MCF 10A (cell line): ENCODE measurements around the gene ASTN2. TPM values are rescaled to one million over a fixed set of nuclear protein-coding genes. Genes with fewer than 3 reads are reported as not detected.
A peak's percentile ranks its signal among the peaks of the same experiment; 100 is the strongest.

ENCODE experiments used
- BruUV-seq: library from RNA; stranded (reverse); fragments of 400-500 nt; replicated peaks from 2 replicates; lab custom pipeline; 2021; lab: Mats Ljungman, UMichigan
- CTCF ChIA-PET: fragments of 300-600 bp; sonication (Branson Sonifier 250); formaldehyde crosslinking; extraction: SDS; loops from one replicate; lab custom pipeline; 2021; ENCODE audit warnings: antibody characterized with exemption, inconsistent platforms; lab: Yijun Ruan, JAX
- POLR2A ChIA-PET: fragments of 300-600, 350-650 bp; sonication (Branson Sonifier 250); formaldehyde crosslinking; extraction: SDS; loops from one replicate; lab custom pipeline; 2020; ENCODE audit warnings: antibody characterized with exemption, inconsistent platforms; lab: Yijun Ruan, JAX
- DNase-seq: peaks from one replicate; pipeline ENCODE4 v3.0.0-alpha.2; 2018; ENCODE audit not compliant: unreplicated experiment
- H3K27ac Mint-ChIP-seq: one replicate; pipeline ENCODE4 v1.8.0; 2022; ENCODE audit warnings: mild to moderate bottlenecking, low read depth, mixed read lengths; ENCODE audit not compliant: unreplicated experiment
- H3K27me3 Mint-ChIP-seq: one replicate; pipeline ENCODE4 v1.8.0; 2022; ENCODE audit warnings: mixed read lengths; ENCODE audit not compliant: insufficient read depth, unreplicated experiment
- H3K36me3 Mint-ChIP-seq: one replicate; pipeline ENCODE4 v1.8.0; 2022; ENCODE audit warnings: mild to moderate bottlenecking, moderate library complexity, mixed read lengths; ENCODE audit not compliant: insufficient read depth, unreplicated experiment
- H3K4me1 Mint-ChIP-seq: one replicate; pipeline ENCODE4 v1.8.0; 2022; ENCODE audit warnings: mixed read lengths; ENCODE audit not compliant: insufficient read depth, unreplicated experiment
- H3K4me3 Mint-ChIP-seq: one replicate; pipeline ENCODE4 v1.8.0; 2022; ENCODE audit warnings: mild to moderate bottlenecking, moderate library complexity, mixed read lengths; ENCODE audit not compliant: unreplicated experiment
- H3K9me3 Mint-ChIP-seq: one replicate; pipeline ENCODE4 v1.8.0; 2022; ENCODE audit warnings: mixed read lengths; ENCODE audit not compliant: unreplicated experiment
- CTCF ChIP-seq: fragments of 200-600 bp; IDR thresholded peaks from one replicate; pipeline ENCODE4 v1.8.0; 2022; ENCODE audit warnings: antibody characterized with exemption, mild to moderate bottlenecking; ENCODE audit not compliant: unreplicated experiment
- intact Hi-C: fragments of 100-400 bp; cut with micrococcal nuclease; formaldehyde crosslinking; loops from 2 replicates; pipeline ENCODE4 v1.14.1; 2022
- total RNA-seq: library from RNA; stranded (reverse); gene quantifications from 2 replicates; pipeline ENCODE4 v1.2.3, GENCODE V29; 2022

ASTN2 gene
- total RNA-seq, 1 experiment from 2014 or later = 1.8 TPM

- no peak for TF ChIP-seq CTCF
- H3K4me3 Mint-ChIP-seq = no peak overlapping the region
- ChIA-PET POLR2A (no interaction called here), CTCF (interaction anchor here (0.6 kb wide), 1 partner anchor 44 kb away, joined by 3 read pairs; no protein-coding TSS in a partner anchor)
- intact Hi-C loops = no loop called here
- no peak overlapping the region for H3K27ac Mint-ChIP-seq
- BruUV-seq = no TSS peak
- H3K4me1 Mint-ChIP-seq = no peaks in the 10 kb centered on the region
- H3K27me3 Mint-ChIP-seq = no peaks in the 10 kb centered on the region
- no peak for DNase-seq
- H3K9me3 Mint-ChIP-seq = peaks cover 20% of the 10 kb centered on the region
- no peaks in the 10 kb centered on the region for H3K36me3 Mint-ChIP-seq
Observed at GRCh38 chr9:117232281-117232680, 182.6 kb downstream of the ASTN2 start.

- CTCF ChIA-PET = interaction anchor here (0.6 to 0.7 kb wide), 2 partner anchors 15 to 24 kb away, joined by 3 read pairs; no protein-coding TSS in a partner anchor
- POLR2A ChIA-PET = no interaction called here
- Mint-ChIP-seq H3K9me3 (peaks cover 23% of the 10 kb centered on the region), H3K4me3 (no peak overlapping the region), H3K4me1 (no peaks in the 10 kb centered on the region), H3K27ac (no peak overlapping the region), H3K27me3 (no peaks in the 10 kb centered on the region), H3K36me3 (no peaks in the 10 kb centered on the region)
- no peak for TF ChIP-seq CTCF
- no TSS peak for BruUV-seq
- no peak for DNase-seq
- intact Hi-C loops = no loop called here
Observed at GRCh38 chr9:117231012-117231411, 183.8 kb downstream of the ASTN2 start.

GRCh38 chr9:117224695-117225094 is 190.2 kb downstream of the ASTN2 start:
- H3K27ac Mint-ChIP-seq = no peak overlapping the region

GRCh38 chr9:117218951-117219350 is 195.9 kb downstream of the ASTN2 start:
- POLR2A ChIA-PET = no interaction called here
- CTCF ChIA-PET = interaction anchor here (0.6 kb wide), 2 partner anchors 51 to 820 kb away, joined by 3 to 4 read pairs; no protein-coding TSS in a partner anchor
- DNase-seq = no peak
- intact Hi-C loops = no loop called here
- H3K27me3 Mint-ChIP-seq = no peaks in the 10 kb centered on the region
- no peak overlapping the region for H3K4me3 Mint-ChIP-seq
- peaks cover 41% of the 10 kb centered on the region for H3K9me3 Mint-ChIP-seq
- H3K36me3 Mint-ChIP-seq = no peaks in the 10 kb centered on the region
- no peaks in the 10 kb centered on the region for H3K4me1 Mint-ChIP-seq
- no TSS peak for BruUV-seq
- no peak overlapping the region for H3K27ac Mint-ChIP-seq
- TF ChIP-seq CTCF = no peak

More at GRCh38 chr9:117224695-117225094, 190.2 kb downstream of the ASTN2 start:
- Mint-ChIP-seq H3K27me3 (no peaks in the 10 kb centered on the region), H3K4me1 (no peaks in the 10 kb centered on the region), H3K36me3 (no peaks in the 10 kb centered on the region), H3K9me3 (peaks cover 40% of the 10 kb centered on the region), H3K4me3 (no peak overlapping the region)
- ChIA-PET POLR2A (no interaction called here), CTCF (interaction anchor here (0.7 kb wide), 1 partner anchor 719 kb away, joined by 3 read pairs; no protein-coding TSS in a partner anchor)
- no TSS peak for BruUV-seq
- TF ChIP-seq CTCF = no peak
- intact Hi-C loops = no loop called here
- peak; percentile 37 for DNase-seq
